GM21723 (cell line): ENCODE measurements around the gene CCDC40.
"Not testable (repeated sequence)": the region's sequence is repeated elsewhere in the genome, so short reads cannot be mapped to it uniquely, and the experiment has no call there.

Experiments
- ATAC-seq: cut with Tn5 transposase; IDR thresholded peaks from one replicate; pipeline ENCODE4 v1.9.1; 2021; ENCODE audit warnings: mild to moderate bottlenecking, moderate library complexity; ENCODE audit not compliant: unreplicated experiment

Gene CCDC40

DNA sequence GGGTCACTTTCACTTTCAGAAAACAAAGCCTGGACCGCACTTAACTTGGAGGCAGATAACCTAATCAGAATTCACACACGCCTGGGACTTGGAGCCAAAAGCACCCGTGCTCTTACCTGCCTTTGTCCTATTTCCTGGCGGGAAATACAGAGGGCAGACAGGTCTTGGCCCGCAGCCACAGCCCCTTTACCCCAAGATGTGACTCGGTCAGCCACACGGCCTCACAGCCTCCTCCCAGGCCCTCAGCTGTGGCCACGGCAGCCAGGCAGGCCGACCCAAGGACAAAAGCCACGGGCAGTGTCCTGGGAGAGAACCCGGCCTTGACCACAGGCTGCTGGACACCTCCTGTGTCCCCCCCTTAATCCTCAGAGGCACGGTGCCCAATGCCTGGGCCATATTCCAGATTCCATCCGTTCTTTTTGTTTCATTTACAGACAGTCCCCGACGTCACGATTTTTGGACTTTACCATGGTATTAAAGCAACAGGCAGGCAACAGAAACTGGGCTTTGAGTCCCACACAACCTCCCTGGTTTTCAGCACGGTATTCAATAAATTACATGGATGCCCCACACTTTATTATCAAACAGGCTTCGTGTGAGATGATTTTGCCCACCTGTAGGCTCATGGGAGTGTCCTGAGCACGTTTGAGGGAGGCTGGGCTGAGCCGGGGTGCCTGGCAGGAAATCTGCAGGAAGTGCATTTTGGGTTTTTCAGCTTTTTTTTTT, 34.8 kb downstream of the CCDC40 start:
- no peak for ATAC-seq

DNA sequence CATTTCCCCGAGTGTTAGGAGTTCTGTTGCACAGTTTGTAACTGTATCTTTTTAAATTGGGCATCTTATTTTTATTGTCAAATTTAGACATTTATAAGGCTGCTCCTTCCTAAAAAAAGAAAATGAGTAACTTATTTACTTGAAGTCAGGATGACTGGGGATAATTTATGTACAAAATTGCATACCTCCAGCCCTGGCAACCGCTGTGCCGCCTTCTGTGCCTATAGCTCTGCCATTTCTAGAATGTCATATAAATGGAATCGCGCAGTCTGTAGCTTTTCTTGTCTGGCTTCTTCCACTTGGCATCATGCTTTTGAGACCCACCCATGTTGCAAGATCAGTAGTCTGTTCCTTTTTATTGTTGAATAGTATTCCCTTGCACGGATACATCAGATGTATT, 36.0 kb downstream of the CCDC40 start:
- no peak for ATAC-seq

DNA sequence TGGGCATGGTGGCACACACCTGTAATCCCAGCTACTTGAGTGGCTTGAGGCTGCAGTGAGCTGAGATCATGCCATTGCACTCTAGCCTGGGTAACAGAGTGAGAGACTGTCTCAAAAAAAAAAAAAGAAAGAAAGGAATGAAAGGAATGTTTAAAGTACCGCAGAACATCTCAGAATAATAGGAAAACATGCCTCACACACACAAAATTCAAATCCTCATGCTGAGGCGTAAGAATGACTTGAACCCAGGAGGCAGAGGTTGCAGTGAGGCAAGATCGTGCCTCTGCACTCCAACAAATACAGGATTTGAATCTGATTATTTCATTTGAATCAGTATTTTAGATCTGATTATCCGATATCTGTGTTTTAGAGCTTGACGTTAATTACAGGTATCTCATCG, 43.6 kb downstream of the CCDC40 start:
- ATAC-seq = no peak

DNA sequence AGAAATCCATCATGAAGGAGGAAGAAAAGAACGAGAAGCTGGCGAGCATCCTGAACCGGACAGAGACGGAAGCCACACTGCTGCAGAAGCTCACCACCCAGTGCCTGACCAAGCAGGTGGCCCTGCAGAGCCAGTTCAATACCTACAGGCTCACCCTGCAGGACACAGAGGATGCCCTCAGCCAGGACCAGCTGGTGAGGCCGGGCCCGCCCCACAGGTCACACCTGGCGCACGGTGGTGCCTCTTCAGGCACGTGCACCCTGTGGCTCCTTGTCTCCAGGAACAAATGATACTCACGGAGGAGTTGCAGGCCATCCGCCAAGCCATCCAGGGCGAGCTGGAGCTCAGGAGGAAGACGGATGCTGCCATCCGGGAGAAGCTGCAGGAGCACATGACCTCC, 45.2 kb downstream of the CCDC40 start:
- no peak for ATAC-seq

DNA sequence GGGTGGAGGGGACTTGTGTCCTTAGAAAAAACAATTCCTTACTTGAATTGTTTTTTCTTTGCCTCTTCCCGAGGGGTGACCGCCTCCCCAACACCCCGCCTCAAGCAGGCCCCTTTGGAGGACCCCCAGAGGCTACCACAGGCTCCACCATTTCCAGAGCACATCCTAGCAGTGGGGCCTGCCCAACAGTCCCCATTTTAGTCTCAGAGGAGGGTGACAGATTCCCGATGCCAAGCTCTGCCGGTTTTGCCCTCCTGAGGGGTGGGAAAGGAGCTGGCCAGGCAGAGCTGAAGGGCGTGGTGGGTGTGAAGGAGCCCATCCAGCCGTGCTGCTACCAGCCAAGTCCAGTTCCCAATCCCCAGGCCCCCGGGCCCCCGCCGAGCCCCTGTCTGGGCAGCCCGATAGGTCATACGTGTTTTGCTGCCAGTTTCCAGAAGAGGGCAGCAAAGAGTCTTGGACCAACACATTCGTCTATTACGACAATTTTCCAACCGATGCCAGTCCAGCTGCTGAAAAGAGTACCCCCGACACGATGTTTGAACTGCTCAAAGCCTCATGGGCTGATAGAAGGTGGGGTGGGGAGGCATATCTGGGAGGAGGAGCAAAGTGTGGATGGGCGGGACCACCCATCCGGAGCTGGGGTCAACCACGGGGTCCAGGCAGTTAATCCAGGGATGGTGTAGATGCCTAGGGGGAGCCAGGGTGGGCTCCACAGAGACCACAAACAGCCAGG, 46.1 kb downstream of the CCDC40 start:
- no peak for ATAC-seq

DNA sequence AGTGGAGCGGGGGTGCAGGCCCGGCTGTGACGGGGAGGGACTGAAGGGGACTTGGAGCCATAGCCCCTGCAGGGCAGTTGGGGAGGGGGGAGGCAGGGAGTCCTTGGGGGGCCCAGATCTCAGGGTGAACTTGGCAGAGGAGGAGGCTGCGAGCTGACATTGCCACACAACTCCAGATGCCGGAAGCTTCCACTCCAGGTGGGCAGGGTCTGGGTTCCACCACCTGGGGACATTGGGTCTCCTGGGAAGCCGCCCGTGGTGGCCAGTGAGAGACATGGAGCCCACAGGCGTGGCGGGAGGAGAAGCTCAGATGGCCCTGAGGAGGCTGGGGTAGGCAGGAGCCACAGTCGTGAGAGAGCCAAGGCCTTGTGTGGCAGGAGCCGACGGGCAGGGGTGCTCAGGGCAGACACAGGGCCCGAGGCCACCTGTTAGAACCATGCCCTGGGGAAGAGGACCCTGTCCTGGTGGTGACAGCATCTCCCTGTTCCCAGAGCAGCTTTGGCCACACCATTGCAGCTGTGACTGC, 46.8 kb downstream of the CCDC40 start:
- no peak for ATAC-seq

DNA sequence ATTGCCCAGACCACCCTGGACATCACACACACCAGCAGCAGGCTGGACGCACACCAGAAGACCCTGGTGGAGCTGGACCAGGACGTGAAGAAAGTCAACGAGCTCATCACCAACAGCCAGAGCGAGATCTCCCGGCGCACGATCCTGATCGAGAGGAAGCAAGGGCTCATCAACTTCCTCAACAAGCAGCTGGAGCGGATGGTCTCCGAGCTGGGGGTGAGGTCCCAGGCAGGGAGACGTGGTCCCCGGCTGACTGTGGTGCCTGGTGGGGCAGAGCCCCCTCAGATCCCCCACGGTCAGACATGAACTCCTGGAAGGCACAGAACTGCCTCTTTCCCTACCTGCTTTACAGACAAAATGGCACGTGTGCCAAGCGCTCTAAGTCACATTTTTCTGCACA, 48.3 kb downstream of the CCDC40 start:
- ATAC-seq = no peak

DNA sequence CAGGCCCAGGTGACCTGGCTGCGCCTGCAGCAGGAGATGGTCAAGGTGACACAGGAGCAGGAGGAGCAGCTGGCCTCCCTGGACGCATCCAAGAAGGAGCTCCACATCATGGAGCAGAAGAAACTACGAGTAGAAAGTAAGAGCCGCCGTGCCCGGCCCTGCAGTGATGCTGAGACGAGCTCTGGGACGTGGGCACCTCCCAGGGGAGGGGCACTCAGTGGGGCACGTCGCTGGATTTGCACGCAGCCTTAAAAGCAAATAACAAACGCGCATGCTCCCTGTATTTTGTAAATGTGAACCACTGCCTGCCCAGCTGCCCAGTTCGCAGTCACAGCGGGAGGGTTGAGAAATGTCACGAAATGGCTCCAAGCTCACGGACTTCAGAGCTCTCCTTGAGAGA, 49.6 kb downstream of the CCDC40 start:
- no peak for ATAC-seq

DNA sequence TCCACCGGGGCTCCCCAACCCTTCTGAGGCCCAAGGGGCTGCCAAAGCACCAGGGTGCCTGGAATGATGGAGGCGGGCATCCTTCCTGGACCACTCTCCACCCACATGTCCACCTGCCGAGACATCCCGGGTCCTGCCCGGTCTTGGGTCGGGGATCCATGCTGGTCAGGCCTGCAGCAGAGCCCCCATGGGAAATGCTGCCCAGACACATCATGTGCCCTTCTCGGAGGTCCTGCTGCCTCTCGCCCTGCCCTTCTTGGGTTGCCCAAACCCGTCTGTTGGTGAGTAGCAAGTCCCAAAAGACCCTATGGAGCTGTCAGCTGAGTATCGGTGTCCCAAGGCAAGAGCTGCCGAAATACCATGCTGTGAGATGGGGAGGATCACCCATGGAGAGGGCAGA, 50.2 kb downstream of the CCDC40 start:
- ATAC-seq = no peak

DNA sequence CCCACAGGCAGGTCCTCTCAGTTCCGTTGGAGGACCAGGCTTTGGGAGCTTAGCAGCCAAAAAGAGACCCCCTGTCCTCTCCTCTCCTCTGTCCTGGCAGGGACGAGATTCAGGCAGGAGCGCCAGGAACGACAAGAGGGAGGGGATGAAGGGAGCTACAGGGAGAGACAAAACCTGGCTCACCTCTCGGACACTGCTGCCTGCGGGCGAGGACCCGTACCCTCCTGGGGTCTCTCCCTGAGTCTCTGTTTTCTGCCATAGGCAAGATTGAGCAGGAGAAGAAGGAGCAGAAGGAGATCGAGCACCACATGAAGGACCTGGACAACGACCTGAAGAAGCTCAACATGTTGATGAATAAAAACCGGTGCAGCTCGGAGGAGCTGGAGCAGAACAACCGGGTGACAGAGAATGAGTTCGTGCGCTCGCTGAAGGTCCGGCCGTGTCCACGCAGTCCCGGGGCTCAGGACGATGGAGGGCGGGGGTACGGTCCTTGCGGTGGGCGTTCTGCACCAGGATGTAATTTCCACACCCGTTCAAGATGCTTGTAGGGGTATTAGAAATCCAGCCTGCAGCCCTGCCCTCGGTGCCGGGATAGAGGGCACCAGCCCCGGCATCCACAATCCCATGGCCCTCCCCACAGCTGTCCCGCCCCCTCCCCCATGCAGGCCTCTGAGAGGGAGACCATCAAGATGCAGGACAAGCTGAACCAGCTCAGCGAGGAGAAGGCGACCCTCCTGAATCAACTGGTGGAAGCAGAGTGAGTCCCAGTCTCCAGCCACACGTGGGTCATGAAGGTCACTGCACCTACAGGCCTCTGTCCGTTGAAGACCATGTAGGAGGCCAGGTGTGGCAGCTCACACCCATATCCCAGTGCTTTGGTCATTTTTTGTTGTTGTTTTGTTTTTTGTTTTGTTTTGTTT, 51.2 kb downstream of the CCDC40 start:
- ATAC-seq = no peak

DNA sequence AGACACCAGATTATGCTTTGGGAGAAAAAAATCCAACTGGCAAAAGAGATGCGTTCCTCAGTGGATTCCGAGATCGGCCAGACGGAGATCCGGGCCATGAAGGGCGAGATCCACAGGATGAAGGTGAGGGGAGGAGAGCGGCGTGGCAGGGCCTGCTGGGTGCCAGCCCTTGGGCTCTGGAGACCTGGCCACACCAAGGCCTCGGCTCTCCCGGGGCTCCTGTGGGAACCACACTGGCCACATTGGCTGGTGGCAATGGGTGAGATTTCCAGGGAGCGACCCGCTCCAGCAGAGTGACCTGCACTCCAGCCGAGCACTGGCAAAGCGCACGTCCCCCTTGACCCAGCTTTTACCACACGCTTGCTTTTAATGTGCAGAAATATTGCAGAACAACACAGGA, 53.3 kb downstream of the CCDC40 start:
- no peak for ATAC-seq

DNA sequence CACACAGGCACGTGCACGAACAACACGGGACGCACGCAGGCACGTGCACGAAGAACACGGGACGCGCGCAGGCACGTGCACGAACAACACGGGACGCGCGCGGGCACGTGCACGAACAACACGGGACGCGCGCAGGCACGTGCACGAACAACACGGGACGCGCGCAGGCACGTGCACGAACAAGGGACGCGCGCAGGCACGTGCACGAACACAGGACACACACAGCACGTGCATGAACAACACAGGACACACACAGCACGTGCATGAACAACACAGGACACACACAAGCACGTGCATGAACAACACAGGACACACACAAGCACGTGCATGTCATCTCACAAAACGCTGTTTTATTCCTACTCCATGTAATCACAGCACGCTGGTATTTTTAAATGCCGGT, 53.7 kb downstream of the CCDC40 start:
- not testable (repeated sequence) for ATAC-seq

DNA sequence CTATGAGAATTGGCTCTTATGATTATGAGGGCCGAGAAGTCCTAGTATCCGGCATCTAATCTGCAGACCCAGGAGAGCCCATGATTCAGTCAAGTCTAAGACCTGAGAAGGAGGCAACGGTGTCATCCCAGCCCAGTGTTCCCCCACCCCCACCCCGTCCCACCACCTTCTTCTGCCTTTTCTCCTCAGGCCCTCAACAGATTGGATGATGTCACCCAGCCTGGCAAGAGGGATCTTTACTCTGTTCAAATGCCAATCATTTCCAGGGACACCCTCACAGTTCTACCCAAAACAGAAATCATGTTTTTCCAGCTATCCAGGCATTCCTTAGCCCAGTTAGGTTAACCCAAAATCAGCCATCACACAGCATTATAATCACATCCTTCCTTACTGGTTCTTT, 54.9 kb downstream of the CCDC40 start:
- no peak for ATAC-seq

DNA sequence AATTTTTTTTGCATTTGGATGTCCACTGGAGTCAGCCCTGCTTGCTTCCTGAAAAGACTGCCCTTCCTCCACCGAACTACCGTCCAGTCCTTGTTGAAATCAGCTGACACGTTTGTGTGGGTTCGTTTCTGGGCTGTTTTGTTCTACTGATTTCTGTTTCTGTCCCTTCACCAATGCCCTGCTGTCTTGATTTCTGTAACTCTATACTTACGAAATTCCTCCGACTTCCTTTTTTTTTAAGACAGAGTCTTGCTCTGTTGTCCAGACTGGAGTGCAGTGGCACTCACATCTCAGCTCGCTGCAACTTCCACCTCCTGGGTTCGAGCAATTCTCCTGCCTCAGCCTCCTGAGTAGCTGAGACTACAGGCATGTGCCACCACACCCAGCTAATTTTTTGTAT, 56.5 kb downstream of the CCDC40 start:
- ATAC-seq = no peak

DNA sequence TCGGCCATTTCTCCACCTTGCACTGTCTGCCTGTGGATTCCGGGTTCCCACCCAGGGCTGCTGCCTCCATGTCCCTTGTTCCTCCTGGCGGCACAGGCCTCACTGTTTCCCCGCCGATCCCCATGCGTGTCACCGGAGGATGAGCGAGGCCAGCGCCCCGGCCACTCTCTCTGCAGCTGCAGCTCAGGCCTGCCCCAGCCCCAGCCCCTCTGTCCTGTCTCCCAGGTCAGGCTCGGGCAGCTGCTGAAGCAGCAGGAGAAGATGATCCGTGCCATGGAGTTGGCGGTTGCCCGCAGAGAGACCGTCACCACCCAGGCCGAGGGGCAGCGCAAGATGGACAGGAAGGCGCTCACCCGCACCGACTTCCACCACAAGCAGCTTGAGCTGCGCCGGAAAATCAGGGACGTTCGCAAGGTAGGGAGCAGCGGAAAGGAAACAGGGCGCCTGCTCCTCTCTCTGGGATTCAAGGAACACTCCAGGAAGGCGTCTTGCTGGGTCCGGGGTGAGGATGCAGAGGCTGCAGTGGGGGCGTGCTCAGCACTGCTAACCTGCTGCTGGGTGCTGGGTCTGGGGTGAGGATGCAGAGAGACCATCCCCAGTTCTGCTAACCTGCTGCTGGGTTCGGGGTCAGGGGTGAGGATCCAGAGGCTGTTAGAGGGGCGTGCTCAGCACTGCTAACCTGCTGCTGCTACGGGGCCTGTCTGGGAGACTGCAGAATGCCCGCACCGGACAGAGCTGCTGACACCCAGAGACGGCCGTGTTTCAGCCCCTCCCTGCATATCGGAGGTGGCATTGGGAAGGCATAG, 58.8 kb downstream of the CCDC40 start:
- no peak for ATAC-seq

DNA sequence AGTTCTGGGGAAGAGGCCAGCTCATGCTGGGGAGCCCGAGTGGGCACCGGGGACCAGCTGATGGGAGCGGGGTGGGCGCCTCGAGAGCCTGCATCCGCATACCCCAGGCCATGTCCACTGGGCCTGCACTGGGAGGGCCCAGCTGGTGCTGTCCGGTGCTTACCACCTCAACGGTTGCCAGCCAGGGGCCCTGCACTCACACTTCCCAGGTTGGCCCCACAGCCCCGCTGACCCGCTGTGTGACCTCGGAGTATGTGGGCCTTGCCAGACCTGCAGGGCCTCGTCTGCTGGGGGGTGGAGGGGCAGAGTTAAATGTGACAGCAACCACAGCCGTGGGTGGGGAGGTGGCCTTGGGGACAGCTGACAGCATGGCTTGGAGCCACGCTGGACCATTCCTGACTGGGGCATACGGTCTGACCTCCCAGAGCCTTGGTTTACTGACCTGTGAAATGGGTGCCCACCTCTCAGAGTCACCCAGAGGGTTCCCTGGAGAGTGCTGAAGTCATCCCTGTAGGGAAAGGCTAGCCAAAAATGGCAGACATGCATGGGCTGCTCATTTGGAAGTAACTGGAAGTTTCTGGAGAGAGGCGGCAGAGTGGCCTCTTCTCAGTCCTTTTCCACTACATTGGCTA, 59.5 kb downstream of the CCDC40 start:
- no peak for ATAC-seq

DNA sequence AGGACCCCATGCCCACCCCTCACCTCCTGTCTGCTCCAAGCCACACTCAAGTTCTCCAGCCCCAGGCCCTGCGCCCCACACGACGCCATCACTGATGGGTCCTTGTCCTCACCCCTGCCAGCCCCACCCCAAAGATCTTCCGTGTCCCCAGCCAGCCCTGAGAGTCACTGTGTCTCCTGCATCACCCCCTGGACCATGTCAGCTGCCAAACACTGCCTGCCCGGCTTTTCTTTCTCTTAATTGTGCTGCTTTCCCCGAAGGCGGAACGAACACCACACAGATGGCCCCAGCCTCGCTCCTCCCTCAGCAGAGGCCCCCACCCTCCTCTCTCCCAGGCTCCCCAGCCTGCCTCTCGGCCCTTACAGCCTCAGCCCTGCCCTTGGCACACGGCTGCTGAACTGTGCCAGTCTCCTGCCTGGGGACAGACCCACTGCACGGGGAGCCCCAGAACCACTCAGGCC, 60.1 kb downstream of the CCDC40 start:
- ATAC-seq = no peak

DNA sequence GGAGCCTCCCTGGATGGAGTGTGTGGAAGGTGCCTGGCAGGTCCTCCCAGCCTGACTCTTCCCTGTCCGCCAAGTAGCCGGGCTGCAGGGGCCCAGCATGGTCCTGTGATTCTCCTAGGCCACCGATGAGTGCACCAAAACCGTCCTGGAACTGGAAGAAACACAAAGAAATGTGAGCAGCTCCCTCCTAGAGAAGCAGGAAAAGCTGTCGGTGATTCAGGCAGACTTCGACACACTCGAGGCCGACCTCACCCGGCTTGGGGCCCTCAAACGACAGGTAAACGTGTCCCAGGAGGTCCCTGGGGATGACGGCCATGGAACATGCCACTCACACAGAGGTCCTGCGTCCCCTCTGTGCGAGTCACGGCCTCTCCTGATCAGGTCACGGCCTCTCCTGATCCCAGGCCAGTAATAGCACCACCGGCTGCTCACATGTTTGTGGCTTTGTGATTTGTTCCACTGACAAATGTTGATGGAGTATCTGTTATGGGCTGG, 60.7 kb downstream of the CCDC40 start:
- no peak for ATAC-seq

DNA sequence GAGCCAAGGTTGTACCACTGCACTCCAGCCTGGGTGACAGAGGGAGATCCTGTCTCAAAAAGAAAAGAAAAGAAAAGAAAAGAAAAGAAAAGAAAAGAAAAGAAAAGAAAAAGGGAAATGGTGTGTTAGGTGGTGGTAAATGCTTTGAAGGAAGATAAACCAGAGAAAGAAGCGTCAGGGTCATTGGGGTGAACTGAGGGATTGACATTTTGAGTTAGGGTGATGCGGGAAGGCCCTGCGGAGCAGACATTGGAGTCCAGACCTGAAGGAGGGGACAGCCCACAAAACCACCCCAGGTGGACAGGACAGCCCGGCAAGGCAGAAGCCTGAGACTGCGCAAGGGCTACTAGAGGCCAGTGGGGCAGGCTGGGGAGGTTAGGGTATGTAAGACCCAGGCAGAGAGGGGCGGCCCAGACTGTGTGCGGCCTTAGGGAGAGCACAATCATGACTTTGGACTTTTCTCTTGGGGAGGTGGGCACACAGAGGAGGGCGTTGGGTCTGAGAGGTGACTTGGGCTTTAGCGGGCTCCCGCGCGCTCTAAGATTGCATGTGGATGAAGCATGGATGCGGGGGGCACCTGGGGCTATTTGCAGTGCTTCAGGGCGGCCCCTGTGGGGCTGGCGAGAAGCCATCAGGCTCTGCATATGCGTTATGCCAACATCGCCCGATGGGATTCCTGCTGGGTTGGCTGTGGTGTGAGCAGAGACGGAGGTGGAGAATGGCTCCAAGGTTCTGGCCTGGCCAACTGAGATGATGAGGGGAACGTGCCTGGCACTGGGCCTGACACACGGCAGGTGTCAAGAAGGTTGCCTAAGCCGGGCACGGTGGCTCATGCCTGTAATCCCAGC, 61.6 kb downstream of the CCDC40 start:
- no peak for ATAC-seq
